Measurements from ENCODE around the gene RAB11B.
A peak's percentile ranks its signal among the peaks of the same experiment; 100 is the strongest.
"Not testable (repeated sequence)": the region's sequence is repeated elsewhere in the genome, so short reads cannot be mapped to it uniquely, and the experiment has no call there.

RAB11B gene

DNA sequence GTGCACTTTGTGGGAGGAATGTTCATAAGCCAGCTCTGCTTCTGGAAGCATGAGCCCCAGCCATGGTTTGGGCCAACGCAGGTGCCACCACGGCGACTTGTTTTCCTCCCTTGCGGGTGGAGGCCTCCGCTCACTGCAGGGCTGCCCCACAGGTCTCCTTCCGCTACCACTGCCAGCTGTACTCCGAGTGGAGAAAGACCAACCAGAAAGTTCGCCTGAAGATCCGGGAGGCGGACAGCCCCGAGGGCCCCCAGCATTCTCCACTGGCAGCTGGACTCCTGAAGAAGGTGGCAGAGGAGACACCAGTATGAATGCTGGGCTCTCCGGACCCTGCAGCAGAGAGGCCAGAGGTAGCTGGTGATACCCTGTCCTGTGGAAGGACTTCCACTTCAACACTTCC, 48.1 kb downstream of the RAB11B start:
- H3K27ac ChIP-seq (ENCODE audit: low read depth, low read length), result no peak overlapping the region
- H3K79me2 ChIP-seq (ENCODE audit: control insufficient read depth, insufficient read depth, low read length, unreplicated experiment), result no peaks in the 10 kb centered on the region
- H2AFZ ChIP-seq (ENCODE audit: low read length, unreplicated experiment), result no peak overlapping the region
- no peak overlapping the region for H3K4me3 ChIP-seq (ENCODE audit: low read depth, low read length)
- H3K27me3 ChIP-seq (ENCODE audit: insufficient read depth, low read length), result no peaks in the 10 kb centered on the region
- H3K4me1 ChIP-seq (ENCODE audit: control insufficient read depth, insufficient read depth, low read length, unreplicated experiment), result peaks cover 5% of the 10 kb centered on the region
- H3K36me3 ChIP-seq (ENCODE audit: insufficient read depth, low read length), result no peaks in the 10 kb centered on the region

- H3K27ac ChIP-seq (ENCODE audit: low read depth, low read length), result no peak overlapping the region
- H3K4me3 ChIP-seq (ENCODE audit: low read depth, low read length), result no peak overlapping the region
- H2AFZ ChIP-seq (ENCODE audit: low read length, unreplicated experiment), result no peak overlapping the region
- peaks cover 7% of the 10 kb centered on the region for H3K4me1 ChIP-seq (ENCODE audit: control insufficient read depth, insufficient read depth, low read length, unreplicated experiment)
- peaks cover 5% of the 10 kb centered on the region; the same call in 1 of the 2 replicates for H3K36me3 ChIP-seq (ENCODE audit: insufficient read depth, low read length)
- peaks cover 21% of the 10 kb centered on the region for H3K79me2 ChIP-seq (ENCODE audit: control insufficient read depth, insufficient read depth, low read length, unreplicated experiment)
- H3K27me3 ChIP-seq (ENCODE audit: insufficient read depth, low read length), result no peaks in the 10 kb centered on the region
These were observed 51.8 kb downstream of the RAB11B start for GRCh38 chr19:8441725-8442544.

DNA sequence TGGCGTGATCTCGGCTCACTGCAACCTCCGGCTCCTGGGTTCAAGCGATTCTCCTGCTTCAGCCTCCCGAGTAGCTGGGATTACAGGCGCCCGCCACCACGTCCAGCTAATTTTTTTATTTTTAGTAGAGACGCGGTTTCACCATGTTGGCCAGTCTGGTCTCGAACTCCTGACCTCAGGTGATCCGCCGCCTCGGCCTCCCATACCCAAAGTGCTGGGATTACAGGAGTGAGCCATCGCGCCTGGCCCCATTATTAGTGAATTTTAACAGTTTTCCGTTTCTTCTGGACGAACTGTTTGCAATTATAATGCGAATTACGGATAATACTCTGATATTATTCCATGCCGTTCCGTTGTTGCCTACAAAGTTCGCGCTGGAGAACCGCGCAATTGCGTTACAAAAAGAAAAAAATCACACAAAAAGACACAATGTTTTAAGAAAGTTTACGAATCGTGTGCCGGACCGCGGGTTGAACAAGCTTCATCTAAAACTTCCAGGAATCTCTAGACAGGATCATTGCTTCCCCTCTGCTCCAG, 54.0 kb downstream of the RAB11B start:
- H3K79me2 ChIP-seq (ENCODE audit: control insufficient read depth, insufficient read depth, low read length, unreplicated experiment), result peaks cover 40% of the 10 kb centered on the region
- not testable (repeated sequence) for H3K36me3 ChIP-seq (ENCODE audit: insufficient read depth, low read length); H3K27me3 ChIP-seq (ENCODE audit: insufficient read depth, low read length)
- peaks cover 12% of the 10 kb centered on the region for H3K4me1 ChIP-seq (ENCODE audit: control insufficient read depth, insufficient read depth, low read length, unreplicated experiment)
- peak overlapping the region; percentile 98 for H3K4me3 ChIP-seq (ENCODE audit: low read depth, low read length)
- peak overlapping the region; percentile 84 for H2AFZ ChIP-seq (ENCODE audit: low read length, unreplicated experiment)
- peak overlapping the region; percentile 56 for H3K27ac ChIP-seq (ENCODE audit: low read depth, low read length)

DNA sequence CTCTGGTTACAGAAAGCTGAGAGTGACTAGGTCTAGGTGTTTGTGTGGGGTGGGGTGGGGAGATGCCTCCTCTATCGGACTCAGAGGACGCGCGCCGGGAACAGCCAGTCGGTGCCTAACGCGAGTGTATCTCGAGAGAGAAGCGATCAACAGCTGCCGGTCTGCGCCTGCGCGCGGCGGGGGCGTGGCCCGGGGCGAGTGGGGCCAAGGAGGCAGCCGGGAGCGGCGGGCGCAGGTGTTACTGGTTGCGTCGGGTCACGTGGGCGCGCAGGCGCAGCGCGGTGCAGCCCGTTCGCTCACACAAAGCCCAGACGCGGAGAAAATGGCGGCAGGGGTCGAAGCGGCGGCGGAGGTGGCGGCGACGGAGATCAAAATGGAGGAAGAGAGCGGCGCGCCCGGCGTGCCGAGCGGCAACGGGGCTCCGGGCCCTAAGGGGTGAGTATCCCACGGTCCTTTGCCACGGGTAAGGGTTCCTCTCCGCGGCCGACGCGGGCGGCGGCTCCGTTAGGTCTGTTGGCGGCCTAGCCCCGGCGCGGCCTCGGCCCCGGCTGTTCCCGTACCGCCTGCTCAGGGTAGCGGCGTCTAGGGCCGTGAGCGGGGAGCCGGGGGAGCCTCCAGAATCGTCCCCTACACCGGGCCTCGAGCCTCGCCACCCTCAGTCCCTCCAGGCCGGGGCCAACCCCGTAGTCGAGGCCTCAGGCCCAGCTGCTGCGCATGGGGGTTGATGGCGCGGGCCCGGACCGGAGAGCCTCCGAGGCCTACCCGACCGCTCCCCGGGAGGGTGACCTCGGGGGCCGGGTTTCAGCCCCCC, 54.7 kb downstream of the RAB11B start, which contains the start of gene HNRNPM:
Gene HNRNPM (plus strand): TSS at position 299 of the 811 bp plus-strand sequence. CDS start 24 bp downstream, at position 323.
- peak within 1 kb of the TSS; percentile 82 for H3K27ac ChIP-seq (ENCODE audit: low read depth, low read length)
- H2AFZ ChIP-seq (ENCODE audit: low read length, unreplicated experiment), result peak within 1 kb of the TSS; percentile 84
- peaks cover 45% of the 10 kb centered on the region for H3K79me2 ChIP-seq (ENCODE audit: control insufficient read depth, insufficient read depth, low read length, unreplicated experiment)

GRCh38 chr19:8445488-8446001, 55.4 kb downstream of the RAB11B start:
- Histone ChIP-seq H3K27me3 (ENCODE audit: insufficient read depth, low read length) (no peaks in the 10 kb centered on the region), H3K4me3 (ENCODE audit: low read depth, low read length) (peak overlapping the region; percentile 98), H3K4me1 (ENCODE audit: control insufficient read depth, insufficient read depth, low read length, unreplicated experiment) (peaks cover 12% of the 10 kb centered on the region), H3K36me3 (ENCODE audit: insufficient read depth, low read length) (peaks cover 9% of the 10 kb centered on the region; the same call in 1 of the 2 replicates), H2AFZ (ENCODE audit: low read length, unreplicated experiment) (peak overlapping the region; percentile 71), H3K27ac (ENCODE audit: low read depth, low read length) (peak overlapping the region; percentile 82), H3K79me2 (ENCODE audit: control insufficient read depth, insufficient read depth, low read length, unreplicated experiment) (peaks cover 51% of the 10 kb centered on the region)

More for the DNA sequence above, 54.7 kb downstream of the RAB11B start, which contains the start of gene HNRNPM:
- peaks cover 12% of the 10 kb centered on the region for H3K4me1 ChIP-seq (ENCODE audit: control insufficient read depth, insufficient read depth, low read length, unreplicated experiment)
- H3K27me3 ChIP-seq (ENCODE audit: insufficient read depth, low read length), result no peaks in the 10 kb centered on the region
- peak within 1 kb of the TSS; percentile 98 for H3K4me3 ChIP-seq (ENCODE audit: low read depth, low read length)
- H3K36me3 ChIP-seq (ENCODE audit: insufficient read depth, low read length), result peaks cover 9% of the 10 kb centered on the region; the same call in 1 of the 2 replicates

GRCh38 chr19:8446061-8446709, 56.0 kb downstream of the RAB11B start:
- peak overlapping the region; percentile 98 for H3K4me3 ChIP-seq (ENCODE audit: low read depth, low read length)
- H2AFZ ChIP-seq (ENCODE audit: low read length, unreplicated experiment), result no peak overlapping the region
- peaks cover 55% of the 10 kb centered on the region for H3K79me2 ChIP-seq (ENCODE audit: control insufficient read depth, insufficient read depth, low read length, unreplicated experiment)
- H3K27ac ChIP-seq (ENCODE audit: low read depth, low read length), result peak overlapping the region; percentile 82
- peaks cover 14% of the 10 kb centered on the region for H3K4me1 ChIP-seq (ENCODE audit: control insufficient read depth, insufficient read depth, low read length, unreplicated experiment)
- peaks cover 9% of the 10 kb centered on the region; the same call in 1 of the 2 replicates for H3K36me3 ChIP-seq (ENCODE audit: insufficient read depth, low read length)
- H3K27me3 ChIP-seq (ENCODE audit: insufficient read depth, low read length), result no peaks in the 10 kb centered on the region

DNA sequence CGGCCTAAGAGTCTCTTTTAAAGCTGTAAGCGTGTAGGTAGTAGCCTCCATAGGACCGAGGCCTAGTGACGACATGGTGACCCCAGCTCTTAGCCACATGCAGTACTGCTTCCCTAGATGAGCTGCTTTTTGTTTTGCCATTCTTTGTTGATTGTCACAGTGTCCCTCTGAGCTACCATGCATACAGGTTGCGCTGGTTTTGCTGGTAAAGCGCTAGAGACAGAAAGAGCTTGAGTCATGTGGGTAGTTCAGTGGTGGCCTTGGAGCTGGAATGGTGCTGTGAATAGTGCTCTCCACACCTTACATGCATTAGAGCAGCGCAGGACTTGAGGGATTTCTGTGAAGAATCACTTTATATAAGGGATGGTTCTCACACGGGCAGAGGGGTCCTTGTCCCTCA, 59.7 kb downstream of the RAB11B start:
- peaks cover 28% of the 10 kb centered on the region for H3K4me1 ChIP-seq (ENCODE audit: control insufficient read depth, insufficient read depth, low read length, unreplicated experiment)
- no peak overlapping the region for H3K4me3 ChIP-seq (ENCODE audit: low read depth, low read length)
- peaks cover 92% of the 10 kb centered on the region for H3K79me2 ChIP-seq (ENCODE audit: control insufficient read depth, insufficient read depth, low read length, unreplicated experiment)
- peaks cover 12% of the 10 kb centered on the region; the same call in 1 of the 2 replicates for H3K36me3 ChIP-seq (ENCODE audit: insufficient read depth, low read length)
- H2AFZ ChIP-seq (ENCODE audit: low read length, unreplicated experiment), result no peak overlapping the region
- H3K27ac ChIP-seq (ENCODE audit: low read depth, low read length), result no peak overlapping the region
- H3K27me3 ChIP-seq (ENCODE audit: insufficient read depth, low read length), result no peaks in the 10 kb centered on the region

DNA sequence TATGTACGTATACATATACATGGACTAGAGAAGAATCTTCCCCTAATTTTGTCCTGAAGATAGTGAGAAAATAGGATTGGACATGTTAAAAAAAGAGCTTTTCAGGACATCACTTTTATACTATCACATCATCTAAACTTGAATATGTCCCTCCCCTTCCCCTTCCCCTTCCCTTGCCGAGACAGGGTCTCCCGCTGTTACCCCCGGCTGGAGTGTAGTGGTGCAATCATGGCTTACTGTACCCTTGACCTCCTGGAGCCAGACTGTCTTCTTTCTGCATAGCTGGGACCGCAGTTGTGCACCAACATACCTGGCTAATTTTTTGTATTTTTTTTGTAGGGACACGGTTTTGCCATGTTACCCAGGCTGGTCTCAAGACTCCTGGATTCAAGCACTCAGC, 61.2 kb downstream of the RAB11B start:
- H3K27ac ChIP-seq (ENCODE audit: low read depth, low read length), result no peak overlapping the region
- no peak overlapping the region for H2AFZ ChIP-seq (ENCODE audit: low read length, unreplicated experiment)
- peaks cover 12% of the 10 kb centered on the region; the same call in 1 of the 2 replicates for H3K36me3 ChIP-seq (ENCODE audit: insufficient read depth, low read length)
- peaks cover 92% of the 10 kb centered on the region for H3K79me2 ChIP-seq (ENCODE audit: control insufficient read depth, insufficient read depth, low read length, unreplicated experiment)
- no peaks in the 10 kb centered on the region for H3K27me3 ChIP-seq (ENCODE audit: insufficient read depth, low read length)
- H3K4me1 ChIP-seq (ENCODE audit: control insufficient read depth, insufficient read depth, low read length, unreplicated experiment), result peaks cover 26% of the 10 kb centered on the region
- H3K4me3 ChIP-seq (ENCODE audit: low read depth, low read length), result peak overlapping the region; percentile 26; the same call in 1 of the 2 replicates

- Histone ChIP-seq H2AFZ (ENCODE audit: low read length, unreplicated experiment) (no peak overlapping the region), H3K4me1 (ENCODE audit: control insufficient read depth, insufficient read depth, low read length, unreplicated experiment) (peaks cover 21% of the 10 kb centered on the region), H3K79me2 (ENCODE audit: control insufficient read depth, insufficient read depth, low read length, unreplicated experiment) (peaks cover 92% of the 10 kb centered on the region), H3K27ac (ENCODE audit: low read depth, low read length) (no peak overlapping the region), H3K27me3 (ENCODE audit: insufficient read depth, low read length) (no peaks in the 10 kb centered on the region), H3K4me3 (ENCODE audit: low read depth, low read length) (peak overlapping the region; percentile 26; the same call in 1 of the 2 replicates), H3K36me3 (ENCODE audit: insufficient read depth, low read length) (peaks cover 10% of the 10 kb centered on the region; the same call in 1 of the 2 replicates)
These were observed 61.7 kb downstream of the RAB11B start for GRCh38 chr19:8451885-8452284.
